GM12878 (cell line): ENCODE data around the gene ADCY7. TPM values are rescaled to one million over a fixed set of nuclear protein-coding genes. Genes with fewer than 3 reads are reported as not detected.

Experiments
- ATAC-seq: fragments of 200-7000 bp; cut with Tn5 transposase; 3 replicates; pipeline ENCODE4 v1.9.1; 2020; ENCODE audit warnings: mild to moderate bottlenecking, moderate library complexity
- BruUV-seq: library from RNA; stranded (reverse); fragments of 400-500 nt; replicated peaks from 2 replicates; lab custom pipeline; 2021; lab: Mats Ljungman, UMichigan
- CTCF ChIA-PET: fragments of 300-600 bp; sonication (Branson Sonifier 250); formaldehyde crosslinking; extraction: SDS; loops from one replicate; lab custom pipeline; 2021; ENCODE audit warnings: inconsistent platforms; lab: Yijun Ruan, JAX
- POLR2A ChIA-PET: fragments of 350-600 bp; formaldehyde crosslinking; extraction: SDS; loops from one replicate; lab custom pipeline; 2021; ENCODE audit warnings: inconsistent platforms; lab: Charles Lee
- RAD21 ChIA-PET: fragments of 300-600 bp; sonication (Branson Sonifier 250); formaldehyde crosslinking; loops from one replicate; lab custom pipeline; 2023; ENCODE audit warnings: antibody characterized with exemption; ENCODE audit not compliant: unreplicated experiment; lab: Charles Lee
- SMC1A ChIA-PET: fragments of 300-600 bp; sonication (Branson Sonifier 250); formaldehyde crosslinking; loops from one replicate; lab custom pipeline; 2023; ENCODE audit not compliant: unreplicated experiment, uncharacterized antibody; lab: Charles Lee
- DNase-seq: peaks from one replicate; pipeline ENCODE4 v3.0.0-alpha.2; 2011; ENCODE audit warnings: low read depth, low spot score
- FAIRE-seq: peaks from 3 replicates; lab custom pipeline; 2011; peaks lifted over from hg19 to GRCh38; lab: Jason Lieb, UNC
- H2AFZ ChIP-seq: 2 replicates; pipeline ENCODE4 v1.6.0; 2011; ENCODE audit warnings: low read depth, low read length, control low read depth; ENCODE audit not compliant: control insufficient read depth
- H3K27ac ChIP-seq: 2 replicates; pipeline ENCODE4 v1.5.1; 2011; ENCODE audit warnings: control low read depth; ENCODE audit not compliant: control insufficient read depth, insufficient read depth
- H3K27me3 ChIP-seq, 2 experiments: replicated peaks in 1 of 2; 2 replicates each; pipeline versions ENCODE4 v1.6.0 to v1.6.1; 2011; ENCODE audit warnings: low read length in 1 of 2; ENCODE audit not compliant: control insufficient read depth in 2 of 2, insufficient read depth in 2 of 2
- H3K36me3 ChIP-seq, 2 experiments: 2 replicates each; pipeline ENCODE4 v1.5.1; 2011; ENCODE audit warnings: low read length in 1 of 2; ENCODE audit not compliant: control insufficient read depth in 2 of 2, insufficient read depth in 2 of 2
- H3K4me1 ChIP-seq: 2 replicates; pipeline ENCODE4 v1.6.1; 2011; ENCODE audit warnings: mild to moderate bottlenecking, low read length, moderate library complexity, mixed read lengths; ENCODE audit not compliant: control insufficient read depth, insufficient read depth
- H3K4me2 ChIP-seq: 2 replicates; pipeline ENCODE4 v1.6.0; 2011; ENCODE audit warnings: control low read depth; ENCODE audit not compliant: control insufficient read depth, insufficient read depth
- H3K4me3 ChIP-seq: fragments of 200-600 bp; sonication (generic); 2 replicates; pipeline ENCODE4 v1.5.1; 2016
- H3K79me2 ChIP-seq: 2 replicates; pipeline ENCODE4 v1.6.0; 2011; ENCODE audit warnings: low read length; ENCODE audit not compliant: control insufficient read depth, insufficient read depth
- H3K9ac ChIP-seq: 2 replicates; pipeline ENCODE4 v1.8.0; 2011; ENCODE audit warnings: low read length, control low read depth, mixed read lengths; ENCODE audit not compliant: control insufficient read depth, insufficient read depth
- H3K9me3 ChIP-seq: replicated peaks from 3 replicates; pipeline ENCODE4 v1.5.1; 2011; ENCODE audit warnings: mild to moderate bottlenecking, low read length; ENCODE audit not compliant: control insufficient read depth, insufficient read depth
- H4K20me1 ChIP-seq: 2 replicates; pipeline ENCODE4 v1.6.0; 2011; ENCODE audit not compliant: control insufficient read depth, insufficient read depth
- BRCA1 ChIP-seq: IDR thresholded peaks from 2 replicates; pipeline ENCODE4 v1.6.1; 2011; ENCODE audit warnings: low read depth, low read length, improper control_type of control experiment
- FOS ChIP-seq: IDR thresholded peaks from 3 replicates; pipeline ENCODE4 v1.6.1; 2011; ENCODE audit warnings: borderline replicate concordance; ENCODE audit not compliant: insufficient read length; ENCODE audit errors: extremely low read depth
- HDGF ChIP-seq: fragments of 450-650 bp; IDR thresholded peaks from 2 replicates; pipeline ENCODE4 v1.6.1; 2016; ENCODE audit warnings: antibody characterized with exemption
- MAX ChIP-seq: IDR thresholded peaks from 2 replicates; pipeline ENCODE4 v1.6.1; 2012; ENCODE audit warnings: low read depth, low read length, improper control_type of control experiment
- NBN ChIP-seq: fragments of 450-650 bp; IDR thresholded peaks from 2 replicates; pipeline ENCODE4 v1.6.1; 2016
- NFYA ChIP-seq: IDR thresholded peaks from 2 replicates; pipeline ENCODE4 v1.6.1; 2011; ENCODE audit warnings: low read depth, mild to moderate bottlenecking, low read length, improper control_type of control experiment, borderline replicate concordance
- PKNOX1 ChIP-seq: fragments of 450-650 bp; IDR thresholded peaks from 2 replicates; pipeline ENCODE4 v1.6.1; 2016; ENCODE audit warnings: mild to moderate bottlenecking
- SKIL ChIP-seq: fragments of 450-650 bp; IDR thresholded peaks from 2 replicates; pipeline ENCODE4 v1.6.1; 2017; ENCODE audit warnings: mild to moderate bottlenecking, low read depth, inconsistent platforms; ENCODE audit not compliant: poor library complexity, severe bottlenecking
- SMARCA5 ChIP-seq: fragments of 450-650 bp; IDR thresholded peaks from 2 replicates; pipeline ENCODE4 v1.6.1; 2017; ENCODE audit warnings: mild to moderate bottlenecking
- STAT3 ChIP-seq: IDR thresholded peaks from 2 replicates; pipeline ENCODE4 v1.6.1; 2011; ENCODE audit warnings: low read depth, low read length, improper control_type of control experiment
- ZSCAN29 ChIP-seq: fragments of 450-650 bp; IDR thresholded peaks from 2 replicates; pipeline ENCODE4 v1.6.1; 2017; ENCODE audit warnings: mild to moderate bottlenecking, moderate library complexity
- WGBS: methylation state at CpG from one replicate; pipeline ENCODE4 v1.1.6; 2016; ENCODE audit warnings: low lambda C conversion rate; ENCODE audit not compliant: insufficient replicate concordance, insufficient coverage; ENCODE audit errors: missing lambda C conversion rate; 5-methylcytosine and 5-hydroxymethylcytosine counted together
- in situ Hi-C: fragments of 300-500 bp; cut with MboI; formaldehyde crosslinking; loops from 9 replicates; pipeline ENCODE4 v1.14.3; 2018; ENCODE audit warnings: mixed read lengths
- intact Hi-C: fragments of 100-400 bp; cut with micrococcal nuclease; formaldehyde crosslinking; loops from one replicate; pipeline ENCODE4 v1.14.2; 2022; ENCODE audit not compliant: unreplicated experiment
- polyA plus RNA-seq, 11 experiments: library from polyadenylated mRNA; depleted of rRNA in 4 of 11; unstranded in 6 of 11; stranded (reverse) in 5 of 11; fragments of >200 nt; fragmentation: Nextera tagmentation in 4 of 11; fragmentation: Illumina TruSeq in 1 of 11; extraction: Ambion mirVana in 4 of 11; extraction: Trizol in 1 of 11; gene quantifications; 1 replicate in 1 of 11; 2 replicates in 10 of 11; pipeline versions ENCODE4 v1.2.1 to v1.2.3, GENCODE V29; 2011 to 2016; ENCODE audit warnings: inconsistent platforms in 2 of 11, missing spikeins in 2 of 11, low read depth in 1 of 11
- total RNA-seq, 4 experiments: library from RNA; depleted of rRNA in 3 of 4; stranded (reverse); fragments of >200 nt in 3 of 4; fragmentation: Illumina TruSeq in 1 of 4; extraction: Trizol in 1 of 4; gene quantifications; 2 replicates each; pipeline versions ENCODE4 v1.2.1 to v1.2.3, GENCODE V29; 2013 to 2021
- TF ChIP-seq, protein P1 (sequence below): fragments of 450-650 bp; formaldehyde crosslinking; IDR thresholded peaks from 2 replicates; pipeline ENCODE4 v1.5.0; 2022; ENCODE audit warnings: mild to moderate bottlenecking, missing genetic modification characterization
- TF ChIP-seq, protein P2 (sequence below), 3 experiments: IDR thresholded peaks in 2 of 3; conservative IDR thresholded peaks in 1 of 3; 2 replicates each; pipeline ENCODE4 v1.5.1; 2011; ENCODE audit warnings: low read depth in 3 of 3, low read length in 3 of 3, mild to moderate bottlenecking in 3 of 3, control low read depth in 2 of 3, moderate library complexity in 2 of 3, inconsistent platforms in 1 of 3, mixed read lengths in 1 of 3; ENCODE audit not compliant: control insufficient read depth in 2 of 3, insufficient read depth in 1 of 3; ENCODE audit errors: extremely low read depth in 1 of 3
- TF ChIP-seq, protein P3 (sequence below): IDR thresholded peaks from 2 replicates; pipeline ENCODE4 v1.6.1; 2011; ENCODE audit warnings: borderline replicate concordance, low read depth, mild to moderate bottlenecking, moderate library complexity, mixed read lengths, low read length; ENCODE audit not compliant: insufficient read depth; ENCODE audit errors: extremely low read length

The ADCY7 gene
- total and polyA plus RNA-seq, 10 of the 15 experiments (the other 5 are each of a cell fraction or from before 2014, with no cell fraction given): 1.2 to 87.9 (median 24.4) TPM

DNA sequence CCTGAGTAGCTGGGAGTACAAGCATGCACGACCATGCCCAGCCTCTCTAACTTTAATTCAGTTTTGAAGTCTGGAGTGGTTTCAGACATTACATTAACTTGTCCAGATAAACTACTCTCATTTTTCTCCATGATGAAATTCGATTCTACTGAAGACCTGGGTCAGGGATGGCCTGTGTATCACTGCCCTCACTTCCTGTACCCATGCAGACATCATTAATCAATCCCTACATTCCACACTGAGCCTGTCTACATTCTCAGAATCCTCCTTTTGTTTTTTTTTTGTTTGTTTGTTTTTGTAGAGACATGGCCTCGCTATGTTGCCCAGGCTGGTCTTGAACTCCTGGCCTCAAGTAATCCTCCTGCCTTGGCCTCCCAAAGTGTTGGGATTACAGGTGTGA lies 22.6 kb downstream of the ADCY7 start:
- ChIA-PET SMC1A (no interaction called here), POLR2A (no interaction called here), RAD21 (interaction anchor here (0.6 kb wide), 1 partner anchor 14 kb away, joined by 3 read pairs; no protein-coding TSS in a partner anchor), CTCF (interaction anchor here (0.6 kb wide), 1 partner anchor 31 kb away, joined by 4 read pairs; no protein-coding TSS in a partner anchor)
- intact Hi-C loops: no loop called here
- no peaks in the 10 kb centered on the region; the same call in 2 of the 3 replicates for H3K9me3 ChIP-seq
- H2AFZ ChIP-seq: no peak overlapping the region
- in situ Hi-C loops: no loop called here
- FAIRE-seq (no peak), ATAC-seq (no peak), DNase-seq (no peak)
- H3K36me3 ChIP-seq: peaks cover 22 to 37% of the 10 kb centered on the region in 2 experiments
- H3K79me2 ChIP-seq: peaks cover 27% of the 10 kb centered on the region
- no peak overlapping the region for H3K27ac ChIP-seq
- WGBS: 98% methylated on average over 3 of the region's 3 CpGs
- peaks cover 9% of the 10 kb centered on the region for H3K4me1 ChIP-seq
- no peaks in the 10 kb centered on the region for H3K27me3 ChIP-seq
- no peak overlapping the region for H3K4me2 ChIP-seq
- BruUV-seq: no TSS peak
- no peak overlapping the region for H3K4me3 ChIP-seq
- H3K9ac ChIP-seq: no peak overlapping the region
- no peaks in the 10 kb centered on the region for H4K20me1 ChIP-seq
- no peak for TF ChIP-seq NBN
- TF ChIP-seq HDGF: no peak
- TF ChIP-seq, protein P1, sequence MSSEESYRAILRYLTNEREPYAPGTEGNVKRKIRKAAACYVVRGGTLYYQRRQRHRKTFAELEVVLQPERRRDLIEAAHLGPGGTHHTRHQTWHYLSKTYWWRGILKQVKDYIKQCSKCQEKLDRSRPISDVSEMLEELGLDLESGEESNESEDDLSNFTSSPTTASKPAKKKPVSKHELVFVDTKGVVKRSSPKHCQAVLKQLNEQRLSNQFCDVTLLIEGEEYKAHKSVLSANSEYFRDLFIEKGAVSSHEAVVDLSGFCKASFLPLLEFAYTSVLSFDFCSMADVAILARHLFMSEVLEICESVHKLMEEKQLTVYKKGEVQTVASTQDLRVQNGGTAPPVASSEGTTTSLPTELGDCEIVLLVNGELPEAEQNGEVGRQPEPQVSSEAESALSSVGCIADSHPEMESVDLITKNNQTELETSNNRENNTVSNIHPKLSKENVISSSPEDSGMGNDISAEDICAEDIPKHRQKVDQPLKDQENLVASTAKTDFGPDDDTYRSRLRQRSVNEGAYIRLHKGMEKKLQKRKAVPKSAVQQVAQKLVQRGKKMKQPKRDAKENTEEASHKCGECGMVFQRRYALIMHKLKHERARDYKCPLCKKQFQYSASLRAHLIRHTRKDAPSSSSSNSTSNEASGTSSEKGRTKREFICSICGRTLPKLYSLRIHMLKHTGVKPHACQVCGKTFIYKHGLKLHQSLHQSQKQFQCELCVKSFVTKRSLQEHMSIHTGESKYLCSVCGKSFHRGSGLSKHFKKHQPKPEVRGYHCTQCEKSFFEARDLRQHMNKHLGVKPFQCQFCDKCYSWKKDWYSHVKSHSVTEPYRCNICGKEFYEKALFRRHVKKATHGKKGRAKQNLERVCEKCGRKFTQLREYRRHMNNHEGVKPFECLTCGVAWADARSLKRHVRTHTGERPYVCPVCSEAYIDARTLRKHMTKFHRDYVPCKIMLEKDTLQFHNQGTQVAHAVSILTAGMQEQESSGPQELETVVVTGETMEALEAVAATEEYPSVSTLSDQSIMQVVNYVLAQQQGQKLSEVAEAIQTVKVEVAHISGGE: no peak
- TF ChIP-seq, protein P2, sequence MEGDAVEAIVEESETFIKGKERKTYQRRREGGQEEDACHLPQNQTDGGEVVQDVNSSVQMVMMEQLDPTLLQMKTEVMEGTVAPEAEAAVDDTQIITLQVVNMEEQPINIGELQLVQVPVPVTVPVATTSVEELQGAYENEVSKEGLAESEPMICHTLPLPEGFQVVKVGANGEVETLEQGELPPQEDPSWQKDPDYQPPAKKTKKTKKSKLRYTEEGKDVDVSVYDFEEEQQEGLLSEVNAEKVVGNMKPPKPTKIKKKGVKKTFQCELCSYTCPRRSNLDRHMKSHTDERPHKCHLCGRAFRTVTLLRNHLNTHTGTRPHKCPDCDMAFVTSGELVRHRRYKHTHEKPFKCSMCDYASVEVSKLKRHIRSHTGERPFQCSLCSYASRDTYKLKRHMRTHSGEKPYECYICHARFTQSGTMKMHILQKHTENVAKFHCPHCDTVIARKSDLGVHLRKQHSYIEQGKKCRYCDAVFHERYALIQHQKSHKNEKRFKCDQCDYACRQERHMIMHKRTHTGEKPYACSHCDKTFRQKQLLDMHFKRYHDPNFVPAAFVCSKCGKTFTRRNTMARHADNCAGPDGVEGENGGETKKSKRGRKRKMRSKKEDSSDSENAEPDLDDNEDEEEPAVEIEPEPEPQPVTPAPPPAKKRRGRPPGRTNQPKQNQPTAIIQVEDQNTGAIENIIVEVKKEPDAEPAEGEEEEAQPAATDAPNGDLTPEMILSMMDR (IDR thresholded peaks at IDR 0.05 in 2 of 3, conservative IDR thresholded peaks at IDR 0.05 in 1 of 3; ENCODE audit: control insufficient read depth in 2 of 3, extremely low read depth in 1 of 3, insufficient read depth in 1 of 3, low read depth in 3 of 3, low read length in 3 of 3): no peak
- TF ChIP-seq NFYA: no peak
- TF ChIP-seq ZSCAN29: no peak
- no peak for TF ChIP-seq FOS
- no peak for TF ChIP-seq STAT3
- no peak for TF ChIP-seq SKIL
- TF ChIP-seq, protein P3, sequence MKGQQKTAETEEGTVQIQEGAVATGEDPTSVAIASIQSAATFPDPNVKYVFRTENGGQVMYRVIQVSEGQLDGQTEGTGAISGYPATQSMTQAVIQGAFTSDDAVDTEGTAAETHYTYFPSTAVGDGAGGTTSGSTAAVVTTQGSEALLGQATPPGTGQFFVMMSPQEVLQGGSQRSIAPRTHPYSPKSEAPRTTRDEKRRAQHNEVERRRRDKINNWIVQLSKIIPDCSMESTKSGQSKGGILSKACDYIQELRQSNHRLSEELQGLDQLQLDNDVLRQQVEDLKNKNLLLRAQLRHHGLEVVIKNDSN: no peak
- TF ChIP-seq SMARCA5: no peak
- TF ChIP-seq PKNOX1: no peak
- TF ChIP-seq BRCA1: no peak
- no peak for TF ChIP-seq MAX
